ENCODE data around the gene WDR7. TPM values are rescaled to one million over a fixed set of nuclear protein-coding genes. Genes with fewer than 3 reads are reported as not detected.

WDR7 gene
- total and polyA plus RNA-seq, 3 donors from 2014 or later = 19.4 to 63.6 (median 35.9) TPM

GRCh38 chr18:56727399-56727798 lies 76.2 kb downstream of the WDR7 start:
- TF ChIP-seq POLR2A (IDR thresholded peaks at IDR 0.05) (no peak), CTCF (IDR thresholded peaks at IDR 0.05) (no peak)
- H3K27me3 ChIP-seq = no peaks in the 10 kb centered on the region
- H3K27ac ChIP-seq = no peak overlapping the region
- H3K4me3 ChIP-seq = no peak overlapping the region
- DNase-seq = no peak
- 85 to 92% methylated on average over 5 of the region's 5 CpGs for WGBS, 2 donors
- no peaks in the 10 kb centered on the region for H3K4me1 ChIP-seq
- H3K9me3 ChIP-seq = no peaks in the 10 kb centered on the region
- intact Hi-C loops (cut with DNase I; ENCODE audit: low total_unique reads) = no loop called here
- H3K36me3 ChIP-seq (ENCODE audit: low read depth, missing control alignments) = no peaks in the 10 kb centered on the region

GRCh38 chr18:56728741-56729140 lies 77.6 kb downstream of the WDR7 start:
- H3K27ac ChIP-seq = no peak overlapping the region
- intact Hi-C loops (cut with DNase I; ENCODE audit: low total_unique reads) = no loop called here
- H3K4me1 ChIP-seq = no peaks in the 10 kb centered on the region
- no peak for TF ChIP-seq CTCF (IDR thresholded peaks at IDR 0.05)
- no peak for TF ChIP-seq POLR2A (IDR thresholded peaks at IDR 0.05)
- no peaks in the 10 kb centered on the region for H3K27me3 ChIP-seq
- 85 to 95% methylated on average over 3 of the region's 3 CpGs for WGBS, 2 donors
- no peak for DNase-seq
- no peaks in the 10 kb centered on the region for H3K9me3 ChIP-seq
- no peaks in the 10 kb centered on the region for H3K36me3 ChIP-seq (ENCODE audit: low read depth, missing control alignments)
- no peak overlapping the region for H3K4me3 ChIP-seq

- Histone ChIP-seq H3K36me3 (ENCODE audit: low read depth, missing control alignments) (no peaks in the 10 kb centered on the region), H3K9me3 (no peaks in the 10 kb centered on the region), H3K27me3 (no peaks in the 10 kb centered on the region), H3K27ac (no peak overlapping the region), H3K4me1 (no peaks in the 10 kb centered on the region), H3K4me3 (no peak overlapping the region)
- 92 to 95% methylated on average over 5 of the region's 5 CpGs for WGBS, 2 donors
- DNase-seq = no peak
- TF ChIP-seq CTCF (IDR thresholded peaks at IDR 0.05) (no peak), POLR2A (IDR thresholded peaks at IDR 0.05) (no peak)
- intact Hi-C loops (cut with DNase I; ENCODE audit: low total_unique reads) = no loop called here
Measured at GRCh38 chr18:56738184-56738583, 87.0 kb downstream of the WDR7 start.

GRCh38 chr18:56739731-56740130 lies 88.6 kb downstream of the WDR7 start:
- Histone ChIP-seq H3K4me3 (no peak overlapping the region), H3K4me1 (no peaks in the 10 kb centered on the region), H3K36me3 (ENCODE audit: low read depth, missing control alignments) (no peaks in the 10 kb centered on the region), H3K27ac (no peak overlapping the region), H3K27me3 (no peaks in the 10 kb centered on the region), H3K9me3 (no peaks in the 10 kb centered on the region)
- TF ChIP-seq POLR2A (IDR thresholded peaks at IDR 0.05) = no peak
- no peak for TF ChIP-seq CTCF (IDR thresholded peaks at IDR 0.05)
- DNase-seq = no peak
- intact Hi-C loops (cut with DNase I; ENCODE audit: low total_unique reads) = no loop called here
- 92 to 98% methylated on average over 2 of the region's 2 CpGs for WGBS, 2 donors

GRCh38 chr18:56740645-56741044 lies 89.5 kb downstream of the WDR7 start:
- DNase-seq = no peak
- no peaks in the 10 kb centered on the region for H3K36me3 ChIP-seq (ENCODE audit: low read depth, missing control alignments)
- no peaks in the 10 kb centered on the region for H3K27me3 ChIP-seq
- no peak overlapping the region for H3K4me3 ChIP-seq
- intact Hi-C loops (cut with DNase I; ENCODE audit: low total_unique reads) = no loop called here
- H3K4me1 ChIP-seq = no peaks in the 10 kb centered on the region
- H3K9me3 ChIP-seq = no peaks in the 10 kb centered on the region
- no peak for TF ChIP-seq POLR2A (IDR thresholded peaks at IDR 0.05)
- TF ChIP-seq CTCF (IDR thresholded peaks at IDR 0.05) = no peak
- H3K27ac ChIP-seq = no peak overlapping the region
- WGBS, 2 donors = 47 to 76% methylated on average over 1 of the region's 1 CpG

Measured in testis (tissue), 3 donors.